NT2/D1 (cell line): ENCODE data around the gene KCNN3.

ENCODE experiments used
- DNase-seq: peaks from one replicate; pipeline ENCODE4 v3.0.0-alpha.2; 2011; ENCODE audit warnings: low read depth, low spot score
- H3K27me3 ChIP-seq: 2 replicates; pipeline ENCODE4 v1.6.0; 2011; ENCODE audit warnings: mild to moderate bottlenecking; ENCODE audit not compliant: insufficient read length, insufficient read depth
- H3K36me3 ChIP-seq: 2 replicates; pipeline ENCODE4 v1.6.1; 2011; ENCODE audit warnings: mild to moderate bottlenecking, low read length, mixed read lengths; ENCODE audit not compliant: insufficient read depth, insufficient read length
- H3K4me1 ChIP-seq: 2 replicates; pipeline ENCODE4 v1.5.1; 2011; ENCODE audit not compliant: insufficient read depth, insufficient read length
- H3K4me3 ChIP-seq: 2 replicates; pipeline ENCODE4 v1.5.1; 2011; ENCODE audit warnings: low read depth; ENCODE audit not compliant: insufficient read length
- H3K9ac ChIP-seq: 2 replicates; pipeline ENCODE4 v1.6.0; 2011; ENCODE audit warnings: low read depth; ENCODE audit not compliant: insufficient read length
- H3K9me3 ChIP-seq: 2 replicates; pipeline ENCODE4 v1.5.1; 2011; ENCODE audit warnings: mild to moderate bottlenecking, low read length; ENCODE audit not compliant: insufficient read depth
- SUZ12 ChIP-seq: IDR thresholded peaks from 2 replicates; pipeline ENCODE4 v1.6.1; 2011; ENCODE audit not compliant: insufficient read length, insufficient read depth; ENCODE audit errors: extremely low read depth
- YY1 ChIP-seq: IDR thresholded peaks from 2 replicates; pipeline ENCODE4 v1.6.1; 2011; ENCODE audit not compliant: insufficient read length, insufficient read depth
- ZNF274 ChIP-seq: IDR thresholded peaks from 2 replicates; pipeline ENCODE4 v1.6.1; 2011; ENCODE audit warnings: mild to moderate bottlenecking, low read depth, low read length

Gene KCNN3

DNA sequence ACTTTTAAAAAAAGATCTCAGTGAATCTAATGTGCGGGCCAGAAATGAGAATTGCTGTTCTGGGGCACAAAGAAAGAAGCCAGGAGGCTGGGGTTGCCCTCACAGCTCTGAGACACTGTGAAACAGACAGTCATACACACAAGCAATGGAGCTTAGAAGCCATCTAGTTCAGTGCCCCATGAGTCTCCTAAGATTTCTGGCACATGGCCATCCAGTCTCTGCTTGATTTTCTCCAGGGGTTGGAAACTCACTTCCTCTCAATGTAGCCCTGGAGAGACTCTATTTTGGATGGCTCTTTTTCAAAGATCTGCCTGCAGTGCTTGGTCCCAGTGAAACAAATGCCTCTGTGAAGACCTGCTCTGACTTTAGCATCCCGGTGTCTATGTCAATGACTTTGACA lies 38.6 kb downstream of the KCNN3 start:
- Histone ChIP-seq H3K9me3 (no peaks in the 10 kb centered on the region), H3K9ac (no peak overlapping the region), H3K4me3 (no peak overlapping the region), H3K36me3 (no peaks in the 10 kb centered on the region), H3K27me3 (no peaks in the 10 kb centered on the region), H3K4me1 (no peaks in the 10 kb centered on the region)
- DNase-seq: no peak
- no peak for TF ChIP-seq ZNF274
- TF ChIP-seq YY1: no peak
- TF ChIP-seq SUZ12: no peak

DNA sequence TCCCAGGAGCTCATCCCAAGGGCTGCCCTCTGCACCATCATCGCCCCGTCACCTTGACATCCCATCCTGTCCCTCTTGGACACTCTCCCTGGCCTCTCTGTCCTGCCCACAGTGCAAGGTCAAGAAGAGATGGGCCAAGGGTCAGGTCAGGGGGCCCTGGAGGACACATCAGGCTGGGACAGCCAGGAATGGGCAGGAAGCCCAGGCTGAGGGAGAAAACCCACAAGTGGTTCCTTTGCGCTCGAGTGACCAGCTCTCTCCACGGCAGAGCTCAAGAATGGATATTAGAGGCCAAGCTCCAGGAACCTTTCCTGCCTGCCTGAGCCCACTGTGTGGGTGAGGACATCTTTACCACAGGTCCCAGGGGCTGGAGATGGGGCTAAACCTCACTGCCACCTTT lies 41.0 kb downstream of the KCNN3 start:
- TF ChIP-seq ZNF274: no peak
- TF ChIP-seq SUZ12: no peak
- no peak for TF ChIP-seq YY1
- DNase-seq: no peak
- Histone ChIP-seq H3K9ac (no peak overlapping the region), H3K36me3 (no peaks in the 10 kb centered on the region), H3K4me3 (no peak overlapping the region), H3K27me3 (no peaks in the 10 kb centered on the region), H3K4me1 (no peaks in the 10 kb centered on the region), H3K9me3 (no peaks in the 10 kb centered on the region)

DNA sequence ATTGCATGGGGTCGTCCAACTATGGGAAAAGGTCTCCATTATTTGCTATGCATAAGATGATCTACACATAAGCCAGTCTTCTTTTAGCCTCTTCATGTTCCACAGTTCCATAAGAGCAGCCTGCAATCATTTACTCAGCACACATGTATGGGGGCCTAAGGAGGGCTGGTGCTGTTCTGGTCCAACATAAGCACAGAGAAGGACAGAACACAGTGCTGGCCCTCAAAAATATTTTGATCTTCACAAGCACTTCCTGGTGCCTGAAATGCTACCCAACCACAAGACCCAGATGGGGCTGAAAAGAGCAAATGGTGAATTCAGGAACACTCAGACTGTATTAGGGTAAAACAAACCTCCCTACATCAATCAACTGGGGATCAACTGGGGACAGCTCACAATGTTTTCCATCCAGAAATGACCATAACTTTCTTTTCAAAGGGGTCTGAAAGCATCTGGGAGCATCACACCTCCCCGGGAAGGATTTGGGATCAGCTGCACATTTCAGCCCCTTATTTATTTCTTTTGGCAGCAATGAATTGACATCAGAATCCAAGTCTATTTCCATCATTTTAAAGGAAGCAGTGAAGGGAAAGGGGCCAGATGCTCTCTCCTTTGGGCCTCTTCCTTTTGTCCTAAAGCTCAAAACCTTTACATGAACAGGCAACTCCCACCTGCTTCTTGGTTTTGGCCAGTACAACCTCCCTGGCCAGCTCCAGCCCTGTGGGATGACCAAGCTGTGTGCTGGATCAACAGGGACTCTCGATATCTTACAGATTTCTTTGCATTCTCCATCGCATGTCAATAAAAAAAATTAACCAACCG lies 45.7 kb downstream of the KCNN3 start:
- peaks cover 6% of the 10 kb centered on the region for H3K4me1 ChIP-seq
- H3K4me3 ChIP-seq: no peak overlapping the region
- H3K36me3 ChIP-seq: no peaks in the 10 kb centered on the region
- no peak for DNase-seq
- H3K27me3 ChIP-seq: no peaks in the 10 kb centered on the region
- no peak overlapping the region for H3K9ac ChIP-seq
- no peaks in the 10 kb centered on the region for H3K9me3 ChIP-seq
- TF ChIP-seq ZNF274 (no peak), YY1 (no peak), SUZ12 (no peak)

- no peak for DNase-seq
- Histone ChIP-seq H3K9ac (no peak overlapping the region), H3K4me3 (no peak overlapping the region), H3K27me3 (no peaks in the 10 kb centered on the region), H3K9me3 (no peaks in the 10 kb centered on the region), H3K4me1 (peaks cover 6% of the 10 kb centered on the region), H3K36me3 (no peaks in the 10 kb centered on the region)
- no peak for TF ChIP-seq YY1
- no peak for TF ChIP-seq SUZ12
- TF ChIP-seq ZNF274: no peak
These were observed 47.4 kb downstream of the KCNN3 start for GRCh38 chr1:154822717-154823116.

GRCh38 chr1:154822233-154822632 lies 47.8 kb downstream of the KCNN3 start:
- H3K4me1 ChIP-seq: peaks cover 6% of the 10 kb centered on the region
- DNase-seq: no peak
- no peaks in the 10 kb centered on the region for H3K36me3 ChIP-seq
- H3K9ac ChIP-seq: no peak overlapping the region
- no peak overlapping the region for H3K4me3 ChIP-seq
- H3K27me3 ChIP-seq: no peaks in the 10 kb centered on the region
- H3K9me3 ChIP-seq: no peaks in the 10 kb centered on the region
- TF ChIP-seq YY1 (no peak), ZNF274 (no peak), SUZ12 (no peak)

DNA sequence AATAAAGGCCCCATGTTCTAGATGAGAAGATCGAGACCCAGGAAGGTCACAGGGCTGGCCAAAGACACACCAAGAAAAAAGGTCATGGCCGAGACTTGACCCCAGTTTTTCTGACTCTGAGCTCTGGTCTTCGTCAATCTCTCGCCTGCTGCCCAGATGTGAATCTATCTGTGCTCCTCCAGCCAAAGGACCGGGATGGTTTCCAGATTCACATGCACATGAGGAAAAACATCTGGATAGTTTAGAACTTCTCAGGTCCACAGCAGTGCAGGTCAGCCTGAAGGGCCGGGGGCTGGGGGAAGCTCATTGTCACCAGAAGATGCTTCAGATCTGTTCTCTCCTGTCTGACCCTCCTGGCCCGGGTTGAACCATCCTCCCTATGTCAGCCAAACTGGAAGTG lies 49.0 kb downstream of the KCNN3 start:
- Histone ChIP-seq H3K36me3 (no peaks in the 10 kb centered on the region), H3K4me3 (no peak overlapping the region), H3K4me1 (peaks cover 8% of the 10 kb centered on the region), H3K27me3 (no peaks in the 10 kb centered on the region), H3K9ac (no peak overlapping the region), H3K9me3 (no peaks in the 10 kb centered on the region)
- TF ChIP-seq ZNF274 (no peak), YY1 (no peak), SUZ12 (no peak)
- DNase-seq: no peak

- Histone ChIP-seq H3K9me3 (no peaks in the 10 kb centered on the region), H3K9ac (no peak overlapping the region), H3K4me1 (peaks cover 8% of the 10 kb centered on the region), H3K27me3 (no peaks in the 10 kb centered on the region), H3K4me3 (no peak overlapping the region), H3K36me3 (no peaks in the 10 kb centered on the region)
- TF ChIP-seq SUZ12: no peak
- TF ChIP-seq ZNF274: no peak
- no peak for TF ChIP-seq YY1
- no peak for DNase-seq
These were observed 49.4 kb downstream of the KCNN3 start for GRCh38 chr1:154820646-154821045.
